BLaER1 treated with 17β-estradiol and CSF1 and Interleukin-3, amounts not matched to agents 10 nM and 100 nM (cell line): ENCODE measurements around the gene SMARCC2.

Source experiments
- H3K27ac ChIP-seq, 11 experiments: shearing (Covaris generic); formaldehyde crosslinking; 2 replicates each; pipeline ENCODE4 v1.8.1; 2022
- H3K27me3 ChIP-seq, 11 experiments: shearing (Covaris generic); formaldehyde crosslinking; 2 replicates each; pipeline ENCODE4 v1.8.1; 2022
- H3K36me3 ChIP-seq, 11 experiments: shearing (Covaris generic); formaldehyde crosslinking; 2 replicates each; pipeline ENCODE4 v1.8.1; 2022
- H3K4me1 ChIP-seq, 10 experiments: shearing (Covaris generic); formaldehyde crosslinking; 2 replicates each; pipeline ENCODE4 v1.8.1; 2022
- H3K4me2 ChIP-seq, 11 experiments: shearing (Covaris generic); formaldehyde crosslinking; 2 replicates each; pipeline ENCODE4 v1.8.1; 2022
- H3K4me3 ChIP-seq, 10 experiments: shearing (Covaris generic); formaldehyde crosslinking; 2 replicates each; pipeline ENCODE4 v1.8.1; 2022
- H3K9ac ChIP-seq, 11 experiments: shearing (Covaris generic); formaldehyde crosslinking; 2 replicates each; pipeline ENCODE4 v1.8.1; 2022
- H3K9me3 ChIP-seq, 11 experiments: shearing (Covaris generic); formaldehyde crosslinking; replicated peaks in 1 of 11; 2 replicates each; pipeline ENCODE4 v1.8.1; 2022
- H4K20me1 ChIP-seq, 11 experiments: shearing (Covaris generic); formaldehyde crosslinking; 2 replicates each; pipeline ENCODE4 v1.8.1; 2022
- Cebpa-rat ChIP-seq, 11 experiments: shearing (Covaris generic); IDR thresholded peaks; 2 replicates each; pipeline ENCODE4 v1.8.1; 2022

SMARCC2 gene

GRCh38 chr12:56129206-56129941, 59.9 kb downstream of the SMARCC2 start:
- Histone ChIP-seq H4K20me1 (peaks cover 0 to 24% (median 3%) of the 10 kb centered on the region in 11 experiments; a peak in 7 of 22 replicates), H3K27ac (peak overlapping the region; percentile 69 to 95 (median 87)), H3K4me3 (peak overlapping the region; percentile 76 to 98 (median 90)), H3K9ac (peak overlapping the region; percentile 85 to 96 (median 90)), H3K36me3 (peaks cover 42 to 45% (median 42%) of the 10 kb centered on the region in 11 experiments), H3K4me2 (peak overlapping the region; percentile 83 to 100 (median 96)), H3K27me3 (no peaks in the 10 kb centered on the region), H3K4me1 (peaks cover 45 to 59% (median 53%) of the 10 kb centered on the region in 10 experiments), H3K9me3 (no peaks in the 10 kb centered on the region)
- no peak for TF ChIP-seq Cebpa-rat (IDR thresholded peaks at IDR 0.05)

GRCh38 chr12:56128670-56129205, 60.5 kb downstream of the SMARCC2 start:
- peak overlapping the region; percentile 83 to 100 (median 96) for H3K4me2 ChIP-seq
- TF ChIP-seq Cebpa-rat (IDR thresholded peaks at IDR 0.05) = no peak
- peak overlapping the region; percentile 76 to 98 (median 90) for H3K4me3 ChIP-seq
- H4K20me1 ChIP-seq = peaks cover 0 to 21% (median 3%) of the 10 kb centered on the region in 11 experiments; a peak in 7 of 22 replicates
- no peaks in the 10 kb centered on the region for H3K9me3 ChIP-seq
- no peaks in the 10 kb centered on the region for H3K27me3 ChIP-seq
- peak overlapping the region; percentile 85 to 96 (median 90) for H3K9ac ChIP-seq
- peaks cover 36 to 44% (median 36%) of the 10 kb centered on the region in 11 experiments for H3K36me3 ChIP-seq
- peaks cover 45 to 65% (median 59%) of the 10 kb centered on the region in 10 experiments for H3K4me1 ChIP-seq
- H3K27ac ChIP-seq = peak overlapping the region; percentile 69 to 95 (median 87)

GRCh38 chr12:56127888-56128669, 61.2 kb downstream of the SMARCC2 start, which contains the start of gene ESYT1:
Gene ESYT1 (plus strand): TSS chr12:56128267. CDS start chr12:56128320, 53 bp downstream.
- Histone ChIP-seq H3K27me3 (no peaks in the 10 kb centered on the region), H4K20me1 (peaks cover 0 to 21% (median 0%) of the 10 kb centered on the region in 11 experiments; a peak in 6 of 22 replicates), H3K4me1 (peaks cover 45 to 72% (median 64%) of the 10 kb centered on the region in 10 experiments), H3K27ac (peak within 1 kb of the TSS; percentile 69 to 95 (median 89)), H3K9me3 (no peaks in the 10 kb centered on the region), H3K9ac (peak within 1 kb of the TSS; percentile 85 to 96 (median 90)), H3K36me3 (peaks cover 29 to 43% (median 29%) of the 10 kb centered on the region in 11 experiments), H3K4me3 (peak within 1 kb of the TSS; percentile 76 to 98 (median 90)), H3K4me2 (peak within 1 kb of the TSS; percentile 88 to 100 (median 96))
- no peak for TF ChIP-seq Cebpa-rat (IDR thresholded peaks at IDR 0.05)

- peak overlapping the region; percentile 47 to 96 (median 71); a peak in 21 of 22 replicates for H3K9ac ChIP-seq
- H3K4me2 ChIP-seq = peak overlapping the region; percentile 82 to 98 (median 92)
- no peaks in the 10 kb centered on the region for H3K27me3 ChIP-seq
- peaks cover 45 to 78% (median 66%) of the 10 kb centered on the region in 10 experiments for H3K4me1 ChIP-seq
- no peaks in the 10 kb centered on the region for H3K9me3 ChIP-seq
- H3K4me3 ChIP-seq = peak overlapping the region; percentile 40 to 98 (median 52)
- no peak for TF ChIP-seq Cebpa-rat (IDR thresholded peaks at IDR 0.05)
- H3K36me3 ChIP-seq = peaks cover 23 to 43% (median 29%) of the 10 kb centered on the region in 11 experiments
- H3K27ac ChIP-seq = peak overlapping the region; percentile 15 to 89 (median 71); a peak in 20 of 22 replicates
- peaks cover 0 to 21% (median 0%) of the 10 kb centered on the region in 11 experiments; a peak in 6 of 22 replicates for H4K20me1 ChIP-seq
Measured at GRCh38 chr12:56127485-56127887, 61.8 kb downstream of the SMARCC2 start.

- H3K27ac ChIP-seq = peak overlapping the region; percentile 59 to 89 (median 71); a peak in 21 of 22 replicates
- peaks cover 16 to 43% (median 27%) of the 10 kb centered on the region in 11 experiments for H3K36me3 ChIP-seq
- H3K27me3 ChIP-seq = no peaks in the 10 kb centered on the region
- peak overlapping the region; percentile 40 to 98 (median 52); a peak in 15 of 20 replicates for H3K4me3 ChIP-seq
- no peaks in the 10 kb centered on the region for H3K9me3 ChIP-seq
- TF ChIP-seq Cebpa-rat (IDR thresholded peaks at IDR 0.05) = no peak
- peaks cover 0 to 21% (median 0%) of the 10 kb centered on the region in 11 experiments; a peak in 6 of 22 replicates for H4K20me1 ChIP-seq
- H3K4me2 ChIP-seq = peak overlapping the region; percentile 82 to 98 (median 92)
- H3K9ac ChIP-seq = peak overlapping the region; percentile 54 to 96 (median 71); a peak in 20 of 22 replicates
- peaks cover 45 to 80% (median 68%) of the 10 kb centered on the region in 10 experiments for H3K4me1 ChIP-seq
Measured at GRCh38 chr12:56126732-56127239, 62.5 kb downstream of the SMARCC2 start.

- Histone ChIP-seq H3K27ac (peak overlapping the region in 4 of 11 experiments; percentile 2 to 71 (median 19); a peak in 1 of 22 replicates), H3K4me2 (peak overlapping the region in 5 of 11 experiments; percentile 0 to 98 (median 82); a peak in 10 of 22 replicates), H3K27me3 (no peaks in the 10 kb centered on the region), H4K20me1 (peaks cover 0 to 9% (median 0%) of the 10 kb centered on the region in 11 experiments; a peak in 6 of 22 replicates), H3K4me1 (peaks cover 39 to 76% (median 64%) of the 10 kb centered on the region in 10 experiments), H3K4me3 (no peak overlapping the region), H3K9me3 (no peaks in the 10 kb centered on the region), H3K9ac (peak overlapping the region in 3 of 11 experiments; percentile 3 to 23 (median 19); a peak in 3 of 22 replicates), H3K36me3 (peaks cover 14 to 46% (median 30%) of the 10 kb centered on the region in 11 experiments)
- TF ChIP-seq Cebpa-rat (IDR thresholded peaks at IDR 0.05) = no peak
Measured at GRCh38 chr12:56124133-56124532, 65.2 kb downstream of the SMARCC2 start.

GRCh38 chr12:56122637-56123036, 66.6 kb downstream of the SMARCC2 start:
- peak overlapping the region in 2 of 11 experiments; percentile 0 to 16; a peak in 2 of 22 replicates for H3K27ac ChIP-seq
- peak overlapping the region in 2 of 11 experiments; percentile 21 to 44; a peak in 2 of 22 replicates for H3K9ac ChIP-seq
- no peaks in the 10 kb centered on the region for H3K27me3 ChIP-seq
- peaks cover 0 to 9% (median 0%) of the 10 kb centered on the region in 11 experiments; a peak in 5 of 22 replicates for H4K20me1 ChIP-seq
- peaks cover 45 to 79% (median 68%) of the 10 kb centered on the region in 10 experiments for H3K4me1 ChIP-seq
- H3K4me3 ChIP-seq = no peak overlapping the region
- H3K36me3 ChIP-seq = peaks cover 14 to 47% (median 31%) of the 10 kb centered on the region in 11 experiments
- peak overlapping the region in 1 of 11 experiments; percentile 15; a peak in 1 of 22 replicates for H3K4me2 ChIP-seq
- no peaks in the 10 kb centered on the region for H3K9me3 ChIP-seq
- no peak for TF ChIP-seq Cebpa-rat (IDR thresholded peaks at IDR 0.05)
